ELR (cell line): ENCODE data around the gene SLC5A1.
"Not testable (repeated sequence)": the region's sequence is repeated elsewhere in the genome, so short reads cannot be mapped to it uniquely, and the experiment has no call there.

Experiments
- DNase-seq: peaks from one replicate; pipeline ENCODE4 v3.0.0-alpha.2; 2015; ENCODE audit warnings: low read depth

The SLC5A1 gene

GRCh38 chr22:32088084-32088483, 45.0 kb downstream of the SLC5A1 start:
- no peak for DNase-seq

DNA sequence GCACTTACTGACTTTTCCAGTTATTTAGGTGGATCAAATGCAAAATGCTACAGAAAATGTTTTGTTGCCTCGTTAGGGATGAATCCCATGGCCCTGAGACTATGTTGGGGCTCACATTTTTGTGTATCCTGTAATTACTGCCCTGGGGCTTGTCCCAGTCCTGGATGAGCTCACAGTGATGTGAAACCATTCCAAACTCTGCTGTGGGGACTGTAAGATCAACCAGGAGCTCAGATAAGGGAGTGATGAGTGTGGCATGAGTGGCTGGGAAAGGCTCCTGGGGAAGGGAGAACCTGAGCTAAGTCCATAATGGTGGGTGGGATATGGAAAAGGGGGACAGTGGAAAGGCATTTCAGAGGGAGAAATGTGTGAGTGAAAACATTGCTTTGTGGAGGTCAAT, 54.0 kb downstream of the SLC5A1 start:
- DNase-seq, result no peak

- no peak for DNase-seq
Measured at GRCh38 chr22:32097881-32098499, 54.9 kb downstream of the SLC5A1 start.

DNA sequence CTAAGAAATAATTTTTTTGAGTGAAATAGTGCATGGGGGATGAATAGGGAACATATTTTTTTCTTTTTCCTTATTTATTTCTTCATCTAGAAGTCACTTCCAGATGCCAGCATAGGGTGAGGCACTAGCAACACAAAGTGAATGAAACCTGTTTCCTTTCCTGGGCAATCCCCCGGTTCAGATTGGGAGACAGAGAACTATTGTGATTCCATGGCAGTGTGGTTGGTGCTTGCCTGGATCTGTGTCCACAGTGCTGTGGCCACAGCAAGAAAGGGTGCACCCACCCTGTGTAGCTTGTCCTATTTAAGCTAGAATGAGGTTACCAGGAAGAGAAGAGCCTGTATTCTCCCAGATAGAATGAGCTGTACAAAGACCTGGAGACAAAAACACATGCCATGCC, 57.6 kb downstream of the SLC5A1 start:
- no peak for DNase-seq

GRCh38 chr22:32103658-32104315, 60.7 kb downstream of the SLC5A1 start:
- peak; percentile 56 for DNase-seq

- DNase-seq, result peak; percentile 11
Measured at GRCh38 chr22:32106930-32107329, 63.9 kb downstream of the SLC5A1 start.

DNA sequence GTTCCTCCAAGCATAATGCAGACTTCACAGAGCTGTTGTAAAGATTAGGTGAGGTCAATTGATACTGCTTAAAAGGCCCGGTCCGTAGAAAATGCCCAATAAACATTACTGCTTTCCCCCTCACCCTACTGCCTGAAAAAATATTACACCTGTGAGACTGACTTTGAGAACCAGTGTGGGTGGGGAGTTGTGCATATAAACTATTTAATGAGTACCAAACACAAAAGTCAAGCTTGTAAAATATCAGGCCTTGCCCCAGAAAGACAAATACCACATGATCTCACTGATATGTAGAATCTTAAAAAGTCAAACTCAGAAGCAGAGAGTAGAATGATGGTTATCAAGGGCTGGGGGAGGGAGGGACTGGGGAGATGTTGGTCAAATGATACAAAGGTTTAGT, 69.3 kb downstream of the SLC5A1 start:
- no peak for DNase-seq

DNA sequence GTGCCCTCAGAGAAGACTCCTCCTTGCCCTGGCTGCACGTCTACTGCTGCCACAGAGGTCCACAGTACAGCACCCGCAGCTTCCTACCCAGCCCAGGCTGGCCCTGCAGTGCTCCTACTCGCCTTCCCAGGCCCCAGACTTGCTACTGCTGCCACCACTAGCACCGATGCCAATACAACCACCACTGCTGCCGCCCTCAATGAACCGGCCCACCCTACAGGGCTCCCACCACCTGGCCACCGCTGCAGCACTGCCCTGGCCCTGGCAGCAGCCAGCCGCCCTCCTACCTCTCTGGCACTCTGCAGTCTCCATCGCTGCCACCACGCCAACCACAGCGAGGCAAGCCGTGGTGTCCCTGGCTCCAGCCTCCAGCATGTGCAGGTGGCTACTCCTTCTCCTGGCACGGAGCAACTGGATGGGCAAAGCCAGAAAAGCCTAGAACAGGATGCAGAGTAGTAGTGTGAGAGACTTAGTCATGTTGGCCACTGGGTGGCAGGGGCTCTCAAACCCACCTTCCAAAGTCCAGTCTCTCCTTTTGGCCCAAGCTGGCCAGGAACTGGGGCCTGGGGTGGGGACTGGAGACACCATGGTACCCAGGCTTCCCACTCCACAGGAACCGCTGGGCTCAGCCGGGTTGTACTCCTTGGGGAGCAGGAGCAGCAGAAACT, 76.6 kb downstream of the SLC5A1 start:
- no peak for DNase-seq

DNA sequence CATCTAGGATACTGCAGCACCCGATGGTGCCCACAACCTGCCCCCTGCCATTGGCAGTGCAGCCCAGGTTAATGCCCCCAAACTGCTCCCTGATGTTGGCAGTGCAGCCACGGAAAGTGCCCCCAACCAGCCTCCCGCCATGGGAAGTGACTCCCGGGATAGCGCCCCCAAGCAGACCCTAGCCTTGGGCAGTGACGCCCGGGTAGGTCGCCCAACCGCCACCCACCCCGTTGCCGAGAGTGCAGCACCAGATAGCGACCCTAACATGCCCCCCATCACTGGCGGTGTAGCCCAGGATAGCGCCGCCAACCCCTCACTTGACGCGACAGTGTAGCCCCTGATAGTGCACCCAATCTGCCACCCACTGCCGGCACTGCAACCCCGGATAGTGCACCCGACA, 77.5 kb downstream of the SLC5A1 start:
- no peak for DNase-seq

GRCh38 chr22:32122899-32123298, 79.8 kb downstream of the SLC5A1 start:
- DNase-seq, result no peak

DNA sequence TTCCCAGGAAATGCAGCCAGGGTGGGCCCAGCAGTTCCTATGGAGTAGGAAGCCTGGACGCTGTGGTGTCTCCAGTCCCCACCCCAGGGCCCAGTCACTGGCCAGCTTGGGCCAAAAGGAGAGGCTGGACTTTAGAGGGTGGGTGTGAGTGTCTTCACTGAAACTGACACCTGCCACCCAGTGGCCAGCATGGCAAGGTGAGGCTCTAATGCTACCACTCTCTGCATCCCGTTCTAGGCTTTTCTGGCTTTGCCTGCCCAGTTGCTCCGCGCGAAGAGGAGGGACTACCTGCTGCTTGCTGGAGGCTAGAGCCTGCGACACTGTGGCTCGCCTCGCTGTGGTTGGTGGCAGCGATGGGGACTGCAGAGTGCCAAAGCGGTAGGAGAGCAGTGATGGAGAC, 80.6 kb downstream of the SLC5A1 start:
- no peak for DNase-seq

DNA sequence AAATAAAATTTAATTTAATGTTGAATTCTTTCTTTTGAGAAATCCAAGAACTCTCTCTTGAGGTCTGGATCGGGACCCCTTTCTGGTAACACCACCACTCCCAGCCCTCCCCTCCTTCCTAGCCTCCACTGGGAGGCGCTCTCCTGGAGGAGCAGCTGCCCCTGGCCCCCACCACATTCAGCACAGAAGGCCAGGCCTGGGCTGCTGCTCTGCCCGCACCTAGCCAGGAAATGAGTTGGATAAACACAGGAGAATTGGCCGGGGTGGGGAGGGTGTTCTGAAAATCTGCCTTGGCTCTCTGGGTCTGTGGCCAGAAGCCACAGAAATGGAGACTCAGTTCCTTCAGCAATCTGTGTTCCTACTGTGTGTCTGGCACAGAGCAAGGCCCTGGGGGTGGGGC, 84.8 kb downstream of the SLC5A1 start:
- no peak for DNase-seq

DNA sequence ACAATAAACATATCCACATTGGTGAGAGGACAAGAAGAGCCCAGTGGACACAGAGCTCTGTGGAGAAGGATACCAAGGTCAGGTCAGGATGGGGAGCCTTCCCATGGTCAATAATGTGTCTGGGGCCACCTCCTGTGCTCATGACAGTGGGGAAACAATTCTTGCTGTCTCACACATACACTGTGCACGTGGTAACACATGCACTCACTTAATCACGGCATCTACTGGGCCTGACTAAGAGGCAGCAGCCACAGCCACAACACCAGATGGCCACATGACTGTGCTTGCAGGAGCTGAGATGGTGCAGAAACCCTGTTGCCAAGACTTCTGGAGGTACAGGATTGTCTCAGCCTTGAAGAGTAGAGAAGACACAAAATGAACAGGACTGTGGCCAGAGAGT, 87.4 kb downstream of the SLC5A1 start:
- no peak for DNase-seq

GRCh38 chr22:32132126-32132525, 89.1 kb downstream of the SLC5A1 start:
- no peak for DNase-seq

DNA sequence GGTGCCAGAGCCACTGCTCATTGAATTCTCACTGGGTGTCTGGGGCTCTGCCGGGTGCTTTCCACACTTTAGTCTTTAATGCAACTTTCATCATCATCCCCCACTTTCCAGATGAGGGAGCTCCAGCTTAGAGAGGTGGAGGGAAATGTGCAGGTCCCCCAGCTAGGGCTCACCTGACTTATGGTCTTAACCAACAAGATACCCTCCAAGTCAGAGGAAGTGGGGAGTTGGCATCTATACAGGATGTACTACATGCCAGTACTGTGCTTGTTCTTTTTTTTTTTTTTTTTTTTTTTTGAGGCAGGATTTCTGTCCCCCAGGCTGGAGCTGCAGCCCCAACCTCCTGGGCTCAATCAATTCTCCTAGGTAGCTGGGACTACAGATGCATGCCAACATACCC, 89.7 kb downstream of the SLC5A1 start:
- no peak for DNase-seq

- not testable (repeated sequence) for DNase-seq
Measured at GRCh38 chr22:32134796-32135195, 91.7 kb downstream of the SLC5A1 start.

DNA sequence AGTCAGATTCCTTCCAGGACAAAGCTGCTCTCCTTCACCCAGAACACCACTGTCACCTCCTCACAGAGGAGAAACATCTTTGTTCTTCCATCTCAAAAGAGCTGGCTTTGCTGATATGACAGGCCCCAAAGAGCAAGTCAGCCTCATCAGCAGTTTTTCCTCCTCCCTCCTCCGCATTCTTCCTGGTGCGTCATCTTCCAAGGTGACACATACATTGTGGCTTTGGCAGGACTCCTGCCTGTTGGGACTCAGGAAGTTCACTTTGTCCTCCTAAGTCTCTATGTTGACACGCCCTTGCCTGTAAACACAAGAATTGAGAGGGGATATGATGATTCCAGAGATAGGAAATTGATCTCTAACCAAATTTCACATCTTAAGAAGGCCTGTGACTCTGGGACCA, 92.9 kb downstream of the SLC5A1 start:
- DNase-seq, result peak; percentile 88

- not testable (repeated sequence) for DNase-seq
Measured at GRCh38 chr22:32136881-32137280, 93.8 kb downstream of the SLC5A1 start.

GRCh38 chr22:32137731-32138324, 94.8 kb downstream of the SLC5A1 start:
- DNase-seq, result peak; percentile 8

DNA sequence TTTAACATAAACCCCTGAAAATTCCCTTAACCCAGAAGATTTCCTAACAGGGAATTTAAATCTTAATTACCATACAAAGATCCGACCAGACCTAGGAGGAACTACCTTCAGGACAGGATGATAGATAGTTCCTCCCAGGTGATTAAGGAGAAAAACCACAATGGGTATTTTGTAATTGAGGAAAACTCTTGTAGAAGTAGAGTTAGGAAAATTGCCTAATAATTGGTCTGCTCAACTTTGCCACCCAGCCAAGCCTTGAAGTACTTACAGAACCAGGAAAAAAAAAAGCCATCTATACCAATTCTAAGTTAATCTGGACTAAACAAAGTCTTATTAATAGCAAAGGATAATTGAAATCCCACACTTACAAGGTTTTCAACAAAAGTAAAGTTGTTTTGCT, 95.5 kb downstream of the SLC5A1 start:
- DNase-seq, result not testable (repeated sequence)

DNA sequence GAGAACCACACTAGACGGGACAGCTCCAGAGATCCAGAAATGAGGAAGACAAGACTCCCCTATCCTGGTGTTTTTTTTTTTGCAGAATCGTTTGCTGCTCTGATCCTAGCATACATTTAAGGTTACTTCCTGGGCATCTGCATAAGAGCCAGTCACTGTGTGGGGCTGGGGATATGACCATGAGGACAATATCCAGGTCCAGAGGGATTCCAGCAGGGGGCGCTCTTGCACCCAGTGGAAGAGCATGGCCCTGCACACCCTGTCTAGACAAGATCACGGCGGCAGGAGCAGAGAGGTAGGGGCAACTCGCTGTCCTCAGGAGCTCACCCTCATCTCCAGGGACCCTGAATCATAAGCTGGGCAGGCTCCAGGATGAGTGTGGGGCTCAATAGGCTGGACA, 97.6 kb downstream of the SLC5A1 start:
- not testable (repeated sequence) for DNase-seq

DNA sequence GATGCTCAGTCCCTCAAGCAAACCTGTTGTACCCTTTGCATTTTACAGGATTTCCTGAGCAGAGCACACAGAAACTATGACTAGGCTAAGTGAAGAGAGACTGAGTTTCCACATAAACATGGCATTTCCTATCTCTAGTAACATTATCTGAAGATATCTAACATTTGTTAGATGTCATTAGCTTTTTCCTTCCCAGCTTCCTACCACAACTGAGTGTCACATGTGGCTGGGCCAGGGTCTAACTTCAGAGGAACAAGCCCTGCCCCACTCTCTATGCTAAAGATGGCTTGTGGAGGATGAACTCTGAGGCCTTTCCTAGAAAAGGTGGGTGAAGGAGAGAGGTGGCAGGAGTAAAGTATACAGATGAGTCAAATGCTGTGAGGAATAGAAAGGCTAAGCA, 99.5 kb downstream of the SLC5A1 start:
- DNase-seq, result no peak
